Measurements from ENCODE around the gene TUBB1. TPM values are rescaled to one million over a fixed set of nuclear protein-coding genes. Genes with fewer than 3 reads are reported as not detected.

The TUBB1 gene
- total and polyA plus RNA-seq, 2 of the 13 experiments (the other 11 are each of a cell fraction or from before 2014, with no cell fraction given): 0.11 to 57.6 TPM

- TF ChIP-seq ZNF746 (CRISPR knock-in tag; IDR thresholded peaks at IDR 0.05) (no peak), KDM5A (IDR thresholded peaks at IDR 0.05; ENCODE audit: borderline replicate concordance, low read length) (peak; percentile 47; the same call in 1 of the 2 replicates), IRF1 (CRISPR knock-in tag; IDR thresholded peaks at IDR 0.05; ENCODE audit: low read depth) (no peak), MED13 (CRISPR knock-in tag; IDR thresholded peaks at IDR 0.05) (0 out of 2 replicates have a peak, but pooled peaks have one; percentile 41), ZBTB39 (CRISPR knock-in tag; IDR thresholded peaks at IDR 0.05) (no peak), ZFX (CRISPR knock-in tag; IDR thresholded peaks at IDR 0.05; ENCODE audit: low read depth) (peak; percentile 27), ZNF414 (CRISPR knock-in tag; IDR thresholded peaks at IDR 0.05) (0 out of 2 replicates have a peak, but pooled peaks have one; percentile 64), ZFP37 (CRISPR knock-in tag; IDR thresholded peaks at IDR 0.05; ENCODE audit: borderline replicate concordance) (0 out of 2 replicates have a peak, but pooled peaks have one; percentile 40), POGK (CRISPR knock-in tag; conservative IDR thresholded peaks at IDR 0.05) (0 out of 2 replicates have a peak, but pooled peaks have one; percentile 54), ZBTB14 (CRISPR knock-in tag; IDR thresholded peaks at IDR 0.05) (no peak), LCORL (IDR thresholded peaks at IDR 0.05) (no peak), LCORL (CRISPR knock-in tag; IDR thresholded peaks at IDR 0.05) (peak; percentile 59; the same call in 1 of the 2 replicates), ZNF605 (CRISPR knock-in tag; IDR thresholded peaks at IDR 0.05) (peak; percentile 75; the same call in 1 of the 2 replicates), GLI4 (CRISPR knock-in tag; IDR thresholded peaks at IDR 0.05; ENCODE audit: borderline replicate concordance) (0 out of 2 replicates have a peak, but pooled peaks have one; percentile 61), RBM22 (optimal IDR thresholded peaks at IDR 0.05; ENCODE audit: low read length) (peak; percentile 66), NR2F6 (IDR thresholded peaks at IDR 0.05) (no peak), NR2F6 (CRISPR knock-in tag; IDR thresholded peaks at IDR 0.05) (no peak), ZFP36L2 (CRISPR knock-in tag; IDR thresholded peaks at IDR 0.05) (0 out of 2 replicates have a peak, but pooled peaks have one; percentile 42), AGO2 (optimal IDR thresholded peaks at IDR 0.05; ENCODE audit: low read depth, low read length) (peak; percentile 76), NFKBIZ (CRISPR knock-in tag; IDR thresholded peaks at IDR 0.05) (0 out of 2 replicates have a peak, but pooled peaks have one; percentile 17), SMARCE1 (IDR thresholded peaks at IDR 0.05; ENCODE audit: borderline replicate concordance) (no peak), NFE2L2 (IDR thresholded peaks at IDR 0.05; ENCODE audit: low read length) (no peak), ZNF335 (CRISPR knock-in tag; IDR thresholded peaks at IDR 0.05) (peak; percentile 42; the same call in 1 of the 2 replicates), STAG1 (CRISPR knock-in tag; IDR thresholded peaks at IDR 0.05) (0 out of 2 replicates have a peak, but pooled peaks have one; percentile 4), RARA (CRISPR knock-in tag; IDR thresholded peaks at IDR 0.05) (no peak)
Observed at GRCh38 chr20:58981628-58982364, 37.4 kb upstream of the TUBB1 start (continued).
